Omental fat pad (tissue), 4 donors: ENCODE measurements around the gene BRI3. TPM values are rescaled to one million over a fixed set of nuclear protein-coding genes. Genes with fewer than 3 reads are reported as not detected.

ENCODE experiments used
- ATAC-seq: fragments of 150-250 bp; one replicate; pipeline ENCODE4 v1.9.1; 2016; ENCODE audit warnings: mild to moderate bottlenecking, moderate library complexity; ENCODE audit not compliant: low FRiP score
- DNase-seq: peaks from one replicate; pipeline ENCODE4 v3.0.0-alpha.2; 2019; ENCODE audit warnings: low spot score
- CTCF ChIP-seq, 3 donors: fragments of 450-650 bp; IDR thresholded peaks; one replicate each; pipeline ENCODE4 v1.5.1; 2016 to 2017; ENCODE audit warnings: antibody characterized with exemption in 3 of 3, mild to moderate bottlenecking in 3 of 3, moderate library complexity in 2 of 3
- total RNA-seq, 4 donors: library from RNA; depleted of rRNA; stranded (reverse); fragments of >200 nt; gene quantifications; one replicate each; pipeline ENCODE4 v1.1.0, GENCODE V29; 2016

Gene BRI3
- total RNA-seq, 4 donors from 2014 or later = 39.0 to 126 (median 71.8) TPM

- DNase-seq (no peak), ATAC-seq (peak; percentile 55)
- TF ChIP-seq CTCF (IDR thresholded peaks at IDR 0.05) = no peak
Observed at GRCh38 chr7:98294798-98295382, 13.4 kb downstream of the BRI3 start.

GRCh38 chr7:98295467-98296192, 14.1 kb downstream of the BRI3 start:
- TF ChIP-seq CTCF (IDR thresholded peaks at IDR 0.05) = no peak
- ATAC-seq (no peak), DNase-seq (no peak)

- ATAC-seq = no peak
- no peak for DNase-seq
- TF ChIP-seq CTCF (IDR thresholded peaks at IDR 0.05) = no peak
Observed at GRCh38 chr7:98296833-98297232, 15.3 kb downstream of the BRI3 start.

- no peak for TF ChIP-seq CTCF (IDR thresholded peaks at IDR 0.05)
- ATAC-seq = no peak
- DNase-seq = no peak
Observed at GRCh38 chr7:98297626-98298286, 16.3 kb downstream of the BRI3 start.

GRCh38 chr7:98300595-98301372, 19.3 kb downstream of the BRI3 start:
- no peak for ATAC-seq
- no peak for DNase-seq

More at GRCh38 chr7:98300595-98301372, 19.3 kb downstream of the BRI3 start:
- TF ChIP-seq CTCF (IDR thresholded peaks at IDR 0.05) = no peak
